HG02642 (cell line): ENCODE measurements around the gene CLDND2.
"Not testable (repeated sequence)": the region's sequence is repeated elsewhere in the genome, so short reads cannot be mapped to it uniquely, and the experiment has no call there.

Experiments used
- ATAC-seq: cut with Tn5 transposase; IDR thresholded peaks from one replicate; pipeline ENCODE4 v1.9.1; 2021; ENCODE audit warnings: mild to moderate bottlenecking; ENCODE audit not compliant: unreplicated experiment, poor library complexity

Gene CLDND2, protein sequence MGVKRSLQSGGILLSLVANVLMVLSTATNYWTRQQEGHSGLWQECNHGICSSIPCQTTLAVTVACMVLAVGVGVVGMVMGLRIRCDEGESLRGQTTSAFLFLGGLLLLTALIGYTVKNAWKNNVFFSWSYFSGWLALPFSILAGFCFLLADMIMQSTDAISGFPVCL

GRCh38 chr19:51368366-51369282 lies at the start of gene CLDND2:
Gene CLDND2 (minus strand): TSS chr19:51369003. CDS start chr19:51368577, 426 bp downstream.
- ATAC-seq, result no peak

DNA sequence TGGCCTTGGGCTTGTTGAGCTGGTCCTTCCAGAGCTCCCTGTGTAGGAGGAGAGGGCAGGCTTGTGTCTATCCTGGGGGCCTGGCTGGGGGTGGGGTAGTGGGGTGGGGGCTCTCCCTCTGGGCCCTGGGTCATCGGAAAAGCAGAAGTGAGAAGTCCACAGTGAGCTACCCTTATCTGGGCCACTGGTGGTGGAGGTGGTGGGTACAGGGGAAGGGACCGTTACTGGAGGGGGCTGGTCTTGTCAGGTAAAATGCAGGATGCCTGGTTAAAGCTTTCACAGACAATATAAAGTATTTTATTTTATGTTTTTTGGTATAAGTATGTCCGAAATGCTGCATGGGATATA lies 49.0 kb upstream of the CLDND2 start:
- ATAC-seq, result peak; percentile 32

DNA sequence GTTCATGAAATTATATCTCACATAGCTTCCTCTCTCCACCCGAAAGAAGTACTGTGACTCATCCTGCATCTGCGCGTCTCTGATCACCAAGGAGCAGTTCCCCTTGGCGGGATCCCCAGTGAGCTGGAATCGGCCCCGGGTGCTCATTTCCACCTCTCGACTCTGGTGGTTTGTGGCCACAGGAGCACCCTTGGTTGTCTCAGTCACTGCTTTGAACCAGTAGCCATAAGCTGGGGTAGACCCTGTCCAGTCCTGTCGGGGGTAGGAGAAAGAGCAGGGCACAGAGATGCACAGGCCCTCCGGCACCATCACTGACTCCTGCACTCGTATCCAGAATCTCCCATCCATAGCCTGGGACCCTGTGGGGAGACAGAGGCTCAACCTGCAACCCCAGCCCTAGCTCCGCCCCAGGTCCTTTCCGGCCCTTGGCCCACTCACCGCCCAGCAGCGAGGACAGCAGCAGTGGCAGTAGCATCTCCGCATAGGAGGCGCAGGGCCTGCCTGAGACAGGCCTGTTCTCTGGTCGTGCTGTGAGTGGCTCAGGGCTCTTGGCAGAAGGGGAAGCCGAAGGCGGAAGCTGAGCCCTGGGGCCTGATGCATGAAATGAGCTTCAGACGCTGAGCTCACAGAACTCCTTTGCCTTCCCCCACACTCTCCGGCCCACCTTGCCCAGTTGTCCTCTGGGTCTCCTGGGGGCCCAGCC lies 48.5 kb upstream of the CLDND2 start, which contains the start of gene SIGLEC10:
Gene SIGLEC10 (minus strand): TSS at position 536 of the 703 bp plus-strand sequence. CDS start 61 bp downstream, at position 475.
- peak; percentile 58 for ATAC-seq

DNA sequence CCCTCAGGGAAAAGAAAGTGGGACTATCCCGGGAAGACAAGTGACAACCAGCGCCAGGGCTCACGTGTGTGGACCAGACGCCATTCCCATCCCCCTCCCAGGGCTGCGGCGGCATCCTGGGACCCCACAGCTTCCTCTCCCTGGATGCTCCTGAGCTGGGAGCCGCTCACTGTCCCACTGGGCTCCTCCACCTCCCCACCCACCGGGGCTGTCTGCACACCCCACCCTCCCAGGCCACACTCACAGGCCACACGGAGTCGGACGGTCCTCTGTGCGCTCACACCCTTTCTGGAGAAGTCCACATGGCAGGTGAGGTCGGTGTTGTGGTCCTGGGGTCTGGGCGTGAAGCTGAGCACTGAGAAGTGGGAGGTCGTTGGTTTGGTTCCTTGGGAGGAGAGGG lies 47.6 kb upstream of the CLDND2 start:
- not testable (repeated sequence) for ATAC-seq

GRCh38 chr19:51415187-51415586 lies 46.4 kb upstream of the CLDND2 start:
- no peak for ATAC-seq

DNA sequence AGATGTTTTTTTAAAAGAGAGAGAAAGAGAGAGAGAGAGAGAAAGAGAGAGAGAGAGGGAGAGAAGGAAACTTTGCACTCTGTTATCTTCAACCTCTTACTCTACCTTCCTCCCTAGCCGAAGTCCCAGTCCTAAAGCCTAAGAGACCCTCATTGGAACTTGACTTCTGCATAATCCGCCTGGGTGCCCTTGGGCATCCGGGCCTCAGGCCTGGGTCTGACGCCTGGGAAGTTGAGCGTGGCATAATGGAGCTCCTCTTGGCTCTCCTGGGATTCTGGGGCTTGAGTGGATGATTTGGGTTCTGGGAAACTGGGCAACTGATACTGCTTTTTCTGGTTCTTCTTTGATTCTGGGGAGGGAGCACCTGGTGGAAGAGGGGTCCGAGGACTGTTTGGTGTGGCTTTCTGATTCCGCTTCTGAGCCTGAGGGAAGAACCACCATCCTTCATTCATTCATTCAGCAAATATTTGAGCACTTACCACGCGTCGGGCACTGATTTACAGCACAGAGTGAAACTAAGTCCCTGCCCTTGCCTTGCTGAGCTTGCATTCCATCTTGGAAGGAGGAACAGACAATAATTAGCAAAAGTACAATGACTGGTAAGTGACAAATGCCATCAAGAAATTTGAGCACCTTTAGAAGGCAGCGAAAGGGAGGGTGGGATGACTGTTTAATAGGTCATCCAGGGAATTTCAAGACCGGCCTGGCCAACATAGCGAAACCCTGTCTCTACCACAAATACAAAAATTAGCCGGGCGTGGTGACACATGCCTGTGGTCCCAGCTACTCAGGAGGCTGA lies 42.3 kb upstream of the CLDND2 start:
- ATAC-seq, result no peak

- no peak for ATAC-seq
These were observed 38.8 kb upstream of the CLDND2 start for GRCh38 chr19:51407511-51408131.

GRCh38 chr19:51402117-51402516 lies 33.3 kb upstream of the CLDND2 start:
- no peak for ATAC-seq

- ATAC-seq, result not testable (repeated sequence)
These were observed 31.1 kb upstream of the CLDND2 start for GRCh38 chr19:51399936-51400335.

GRCh38 chr19:51399231-51399630 lies 30.4 kb upstream of the CLDND2 start:
- no peak for ATAC-seq

DNA sequence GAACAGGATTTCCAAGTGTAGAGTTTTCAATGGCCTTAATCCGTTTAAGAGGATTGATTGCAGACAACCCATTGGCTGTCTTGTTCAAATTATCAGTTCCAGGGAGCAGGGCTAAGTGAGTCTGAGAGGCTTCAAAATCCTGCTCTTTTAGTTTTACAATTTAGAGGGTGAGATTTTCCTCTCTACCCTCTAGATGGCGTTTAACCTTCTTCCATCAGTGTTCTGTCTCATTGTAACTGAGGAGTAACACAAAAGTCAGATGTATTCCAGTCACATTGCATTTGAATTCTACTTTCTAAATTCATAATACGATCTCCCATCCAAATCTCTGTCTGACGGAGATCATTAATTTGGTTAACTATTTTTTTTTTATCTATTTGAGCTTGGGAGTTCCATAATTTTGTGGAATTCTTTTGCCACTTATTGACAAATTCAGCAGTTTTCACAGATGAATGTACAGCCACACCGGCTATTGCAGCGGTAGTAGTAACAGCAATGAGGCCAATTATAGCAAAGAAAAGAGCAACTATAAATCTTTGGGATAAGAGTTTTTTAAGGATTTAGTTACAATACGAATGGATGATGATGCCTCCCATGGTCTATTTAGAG lies 29.4 kb upstream of the CLDND2 start:
- no peak for ATAC-seq

DNA sequence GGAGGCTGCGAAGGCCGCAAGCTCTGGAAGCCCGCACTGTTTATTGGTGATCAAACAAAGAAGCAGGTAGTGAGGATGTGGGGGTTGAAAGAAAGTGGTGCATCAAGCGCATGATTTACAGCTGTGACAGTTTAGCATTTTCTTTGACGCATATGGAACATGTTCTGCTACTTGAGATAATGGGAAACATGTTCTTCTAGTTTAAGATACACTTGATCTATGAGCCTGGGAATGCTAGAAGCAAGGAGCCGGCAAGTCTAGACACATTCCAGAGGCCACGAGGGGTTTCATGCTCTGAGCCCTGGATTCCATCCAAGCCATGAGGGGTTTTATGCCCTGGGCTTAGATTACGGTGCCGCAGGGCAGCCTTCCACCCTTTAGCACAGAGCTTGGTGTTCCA lies 28.6 kb upstream of the CLDND2 start:
- not testable (repeated sequence) for ATAC-seq

- ATAC-seq, result no peak
These were observed 27.4 kb upstream of the CLDND2 start for GRCh38 chr19:51396175-51396574.

DNA sequence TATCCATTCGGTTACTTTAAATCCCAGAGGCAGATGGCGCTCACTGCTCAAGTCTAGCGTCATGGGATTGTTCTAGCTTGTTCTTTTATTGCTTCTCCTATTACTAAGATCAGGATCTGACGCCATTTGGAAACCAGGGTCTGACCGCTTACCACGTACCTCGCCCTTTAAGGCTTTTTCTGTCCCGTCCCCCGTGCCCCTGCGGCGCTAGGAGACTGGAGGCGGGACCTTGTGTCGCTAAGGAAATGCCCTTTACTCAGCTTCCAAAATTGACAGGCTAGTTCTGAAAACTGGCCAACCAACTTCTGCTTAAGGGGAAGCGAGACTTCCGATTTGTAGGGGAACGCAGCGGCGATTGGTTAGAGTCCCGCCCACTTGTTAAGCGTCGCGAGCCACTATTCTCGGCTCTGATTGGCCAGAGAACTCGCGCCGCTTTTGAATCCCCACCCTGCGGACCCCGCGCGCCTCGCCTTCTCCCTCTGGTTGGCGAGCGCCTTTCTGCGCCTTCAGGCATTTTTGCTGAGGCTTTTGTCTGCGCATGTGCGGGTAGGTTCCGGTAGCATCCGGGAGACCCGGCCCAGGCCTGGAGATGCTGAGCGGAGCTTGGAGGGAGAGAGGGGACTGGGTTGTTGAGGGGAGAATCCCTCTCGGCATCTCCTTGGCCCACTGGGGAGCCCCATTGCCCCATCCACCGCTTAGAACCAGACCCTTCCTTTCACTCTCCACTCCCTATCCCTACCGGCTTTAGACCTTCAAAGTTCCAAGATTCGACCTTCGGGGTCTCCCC lies 25.4 kb upstream of the CLDND2 start:
- ATAC-seq, result peak; percentile 93

GRCh38 chr19:51392701-51393100 lies 23.9 kb upstream of the CLDND2 start:
- ATAC-seq, result no peak

DNA sequence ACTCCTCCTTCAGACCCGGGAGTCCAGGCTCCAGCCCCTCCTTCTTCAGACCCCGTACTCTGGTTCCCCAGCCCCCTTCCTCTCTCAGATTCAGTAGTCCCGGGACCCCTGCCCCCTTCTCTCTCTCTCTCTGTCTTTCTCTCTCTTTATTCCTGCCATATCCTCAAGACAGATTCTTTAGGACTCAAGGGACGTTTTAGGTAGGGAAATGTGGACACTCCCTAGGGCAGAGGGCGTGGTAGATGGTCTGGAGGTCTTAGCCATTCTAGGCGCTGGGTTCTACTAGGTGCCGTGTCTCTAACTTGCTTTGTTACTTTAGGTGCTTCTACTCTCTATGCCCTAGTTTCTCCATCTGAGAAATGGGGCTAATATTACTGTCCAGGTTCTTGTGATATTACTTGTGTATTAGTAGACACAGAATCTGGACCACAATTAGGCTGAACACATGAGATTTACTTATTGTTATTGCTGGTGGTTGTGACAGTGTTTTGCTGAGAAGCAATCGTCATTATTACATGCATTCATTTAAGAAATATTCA lies 22.3 kb upstream of the CLDND2 start:
- ATAC-seq, result no peak

DNA sequence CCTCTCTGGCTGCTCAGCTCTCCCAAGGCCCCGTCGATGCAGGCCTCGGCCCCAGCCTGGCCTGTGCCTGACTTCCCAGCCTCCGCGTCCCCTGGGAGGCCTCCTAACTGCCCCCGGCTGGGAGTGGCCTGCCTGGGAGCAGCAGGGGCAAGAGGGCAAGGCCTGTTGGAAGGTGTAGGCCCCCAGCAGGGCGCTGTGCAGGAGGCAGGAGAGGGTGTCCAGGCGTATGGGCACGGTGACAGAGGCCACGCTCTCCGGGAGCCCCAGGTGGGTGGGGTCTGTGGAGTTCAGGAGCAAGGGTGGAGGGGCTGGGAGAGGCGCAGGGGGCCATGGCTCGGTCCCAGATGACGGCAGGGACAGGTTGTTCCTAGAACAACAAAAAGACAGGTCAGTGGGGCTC lies 20.3 kb upstream of the CLDND2 start:
- no peak for ATAC-seq

GRCh38 chr19:51387924-51388389 lies 19.2 kb upstream of the CLDND2 start, which contains the start of gene LIM2:
Gene LIM2 (minus strand): TSS chr19:51387974. CDS start chr19:51387443, 531 bp downstream.
- ATAC-seq, result no peak
